Natural killer cell (primary cell): Measurements from ENCODE around the gene SLC39A10. TPM values are rescaled to one million over a fixed set of nuclear protein-coding genes. Genes with fewer than 3 reads are reported as not detected.

ENCODE experiments used
- ATAC-seq, 3 donors: fragments of 150-1000 bp in 2 of 3; fragments of 200-7000 bp in 1 of 3; cut with Tn5 transposase; 1 replicate in 1 of 3; 2 replicates in 2 of 3; pipeline ENCODE4 v1.10.0; 2021; ENCODE audit warnings: mild to moderate bottlenecking in 2 of 3, moderate library complexity in 2 of 3
- DNase-seq, 2 donors: peaks; one replicate each; pipeline versions ENCODE4 v3.0.0 to v3.0.0-alpha.2; 2013 to 2021; ENCODE audit warnings: mixed read lengths in 1 of 2
- H3K27ac ChIP-seq: one replicate; pipeline ENCODE4 v1.5.1; 2013; ENCODE audit warnings: mild to moderate bottlenecking, low read length
- H3K27me3 ChIP-seq: one replicate; pipeline ENCODE4 v1.6.1; 2013; ENCODE audit warnings: low read length; ENCODE audit not compliant: control insufficient read depth, insufficient read depth
- H3K36me3 ChIP-seq: one replicate; pipeline ENCODE4 v1.6.1; 2013; ENCODE audit warnings: low read length; ENCODE audit not compliant: control insufficient read depth, insufficient read depth
- H3K4me1 ChIP-seq: one replicate; pipeline ENCODE4 v1.6.1; 2013; ENCODE audit warnings: low read length; ENCODE audit not compliant: control insufficient read depth, insufficient read depth
- H3K4me3 ChIP-seq: one replicate; pipeline ENCODE4 v1.5.1; 2013; ENCODE audit warnings: low read length
- H3K9me3 ChIP-seq: one replicate; pipeline ENCODE4 v1.6.1; 2013; ENCODE audit warnings: low read length; ENCODE audit not compliant: control insufficient read depth, insufficient read depth
- H3K27ac Mint-ChIP-seq, 2 donors: one replicate each; pipeline ENCODE4 v1.8.0; 2022; ENCODE audit warnings: mild to moderate bottlenecking in 2 of 2, mixed read lengths in 2 of 2, moderate library complexity in 1 of 2
- H3K27me3 Mint-ChIP-seq, 2 donors: one replicate each; pipeline ENCODE4 v1.8.0; 2022; ENCODE audit warnings: low read depth in 2 of 2, mixed read lengths in 2 of 2
- H3K36me3 Mint-ChIP-seq: one replicate; pipeline ENCODE4 v1.8.0; 2022; ENCODE audit warnings: mixed read lengths
- H3K4me1 Mint-ChIP-seq, 2 donors: one replicate each; pipeline ENCODE4 v1.8.0; 2022; ENCODE audit warnings: mixed read lengths in 2 of 2
- H3K4me3 Mint-ChIP-seq: one replicate; pipeline ENCODE4 v1.8.0; 2022; ENCODE audit warnings: mild to moderate bottlenecking, moderate library complexity, mixed read lengths
- H3K9me3 Mint-ChIP-seq, 2 donors: one replicate each; pipeline ENCODE4 v1.8.0; 2022; ENCODE audit warnings: mixed read lengths in 2 of 2
- CTCF ChIP-seq: fragments of 200-600 bp; IDR thresholded peaks from one replicate; pipeline ENCODE4 v1.8.0; 2022; ENCODE audit warnings: antibody characterized with exemption
- WGBS: methylation state at CpG from one replicate; pipeline ENCODE4 v1.1.7; 2013; ENCODE audit warnings: missing lambda C conversion rate; ENCODE audit not compliant: insufficient coverage; 5-methylcytosine and 5-hydroxymethylcytosine counted together
- intact Hi-C: fragments of 100-400 bp; cut with micrococcal nuclease; formaldehyde crosslinking; loops from one replicate; pipeline ENCODE4 v1.14.2; 2022
- total RNA-seq, 4 donors: library from RNA; stranded (reverse); fragments of 120-200 nt in 1 of 4; gene quantifications; one replicate each; pipeline versions ENCODE4 v1.2.3 to v1.2.4, GENCODE V29; 2013 to 2022

SLC39A10 gene
- total RNA-seq, 3 donors from 2014 or later (not counting 1 experiment from before 2014, with no cell fraction given): 56.5 to 69.6 (median 58.5) TPM

GRCh38 chr2:195674491-195675221 lies 17.6 kb downstream of the SLC39A10 start:
- Mint-ChIP-seq H3K4me3 (no peak overlapping the region), H3K36me3 (no peaks in the 10 kb centered on the region), H3K27me3 (no peaks in the 10 kb centered on the region), H3K9me3 (no peaks in the 10 kb centered on the region), H3K4me1 (peaks cover 35 to 42% of the 10 kb centered on the region in 2 donors), H3K27ac (peak overlapping the region in 1 of 2 donors; percentile 34)
- peaks cover 2% of the 10 kb centered on the region for H3K36me3 ChIP-seq
- no peak overlapping the region for H3K4me3 ChIP-seq
- DNase-seq (no peak), ATAC-seq (no peak)
- no CpG with 5 or more reads among the region's 4 CpGs for WGBS
- peaks cover 9% of the 10 kb centered on the region for H3K4me1 ChIP-seq
- H3K27ac ChIP-seq: no peak overlapping the region
- H3K9me3 ChIP-seq: no peaks in the 10 kb centered on the region
- intact Hi-C loops: no loop called here
- no peak for TF ChIP-seq CTCF
- H3K27me3 ChIP-seq: no peaks in the 10 kb centered on the region

GRCh38 chr2:195675783-195676427 lies 18.9 kb downstream of the SLC39A10 start:
- Mint-ChIP-seq H3K27me3 (no peaks in the 10 kb centered on the region), H3K9me3 (no peaks in the 10 kb centered on the region), H3K4me1 (peaks cover 41 to 49% of the 10 kb centered on the region in 2 donors), H3K4me3 (no peak overlapping the region), H3K36me3 (peaks cover 11% of the 10 kb centered on the region), H3K27ac (peak overlapping the region; percentile 69 to 81)
- DNase-seq: no peak
- intact Hi-C loops: no loop called here
- H3K27ac ChIP-seq: no peak overlapping the region
- peaks cover 11% of the 10 kb centered on the region for H3K36me3 ChIP-seq
- H3K4me3 ChIP-seq: no peak overlapping the region
- H3K27me3 ChIP-seq: no peaks in the 10 kb centered on the region
- no peak for ATAC-seq
- TF ChIP-seq CTCF: no peak
- peaks cover 9% of the 10 kb centered on the region for H3K4me1 ChIP-seq
- 91% methylated on average over 4 of the region's 7 CpGs for WGBS
- no peaks in the 10 kb centered on the region for H3K9me3 ChIP-seq

- H3K9me3 Mint-ChIP-seq: no peaks in the 10 kb centered on the region
- intact Hi-C loops: no loop called here
- WGBS: 78% methylated on average over 2 of the region's 2 CpGs
- Histone ChIP-seq H3K27ac (no peak overlapping the region), H3K36me3 (peaks cover 12% of the 10 kb centered on the region), H3K9me3 (no peaks in the 10 kb centered on the region), H3K4me3 (no peak overlapping the region), H3K27me3 (no peaks in the 10 kb centered on the region), H3K4me1 (peaks cover 9% of the 10 kb centered on the region)
- no peak overlapping the region for H3K4me3 Mint-ChIP-seq
- H3K4me1 Mint-ChIP-seq: peaks cover 45 to 47% of the 10 kb centered on the region in 2 donors
- DNase-seq (no peak), ATAC-seq (peak; percentile 37 to 60 (median 55))
- H3K27ac Mint-ChIP-seq: peak overlapping the region; percentile 69 to 81
- peaks cover 12% of the 10 kb centered on the region for H3K36me3 Mint-ChIP-seq
- TF ChIP-seq CTCF: no peak
- no peaks in the 10 kb centered on the region for H3K27me3 Mint-ChIP-seq
Observed at GRCh38 chr2:195677290-195677689, 20.3 kb downstream of the SLC39A10 start.
